Measurements from ENCODE around the gene EFCAB6.

The EFCAB6 gene

DNA sequence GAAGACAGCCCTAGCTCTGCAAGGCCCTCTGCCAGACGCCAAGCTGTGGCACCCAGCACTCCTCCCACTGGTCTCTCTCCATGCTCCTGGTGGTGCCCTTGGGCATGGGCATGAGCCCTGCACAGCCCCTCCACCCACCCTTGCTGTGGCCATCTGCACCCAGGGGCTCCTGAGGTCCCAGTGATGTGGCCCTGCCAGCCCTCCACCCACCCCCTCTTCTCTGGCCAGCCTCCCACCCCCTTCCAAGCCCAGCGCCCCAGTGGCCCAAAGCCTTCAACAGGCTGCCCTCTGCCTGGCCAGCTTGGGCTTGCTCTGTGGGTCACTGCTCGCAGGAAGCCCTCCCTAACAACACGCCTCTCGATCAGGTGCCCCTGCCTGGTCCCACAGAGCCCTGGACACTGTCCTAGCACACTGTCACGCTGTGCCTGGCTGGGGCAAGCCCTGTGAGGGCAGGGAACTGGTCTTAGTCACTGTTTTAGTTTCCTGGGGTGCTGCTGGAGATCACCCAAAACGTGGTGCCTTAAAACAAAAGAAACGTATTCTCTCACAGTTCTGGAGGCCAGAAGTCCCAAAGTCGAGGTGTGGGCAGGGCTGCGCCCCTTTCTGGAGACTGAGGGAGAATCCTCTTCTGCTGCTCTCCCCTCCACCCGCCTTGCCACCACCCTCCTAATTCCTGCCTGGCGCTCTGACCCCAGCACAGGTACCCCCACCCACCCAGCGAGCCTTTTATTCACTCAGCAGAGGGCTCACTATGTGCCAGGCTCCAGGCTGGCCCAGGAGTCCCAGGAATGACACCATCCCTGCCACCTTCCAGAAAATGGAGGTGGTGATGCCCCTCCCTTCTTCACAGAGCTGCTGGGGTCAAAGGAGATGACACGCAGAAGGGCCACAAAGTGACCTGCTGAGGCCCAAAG is 35.5 kb upstream of the EFCAB6 start:
- no peaks in the 10 kb centered on the region for H3F3A ChIP-seq (ENCODE audit: insufficient read depth, low read length)

DNA sequence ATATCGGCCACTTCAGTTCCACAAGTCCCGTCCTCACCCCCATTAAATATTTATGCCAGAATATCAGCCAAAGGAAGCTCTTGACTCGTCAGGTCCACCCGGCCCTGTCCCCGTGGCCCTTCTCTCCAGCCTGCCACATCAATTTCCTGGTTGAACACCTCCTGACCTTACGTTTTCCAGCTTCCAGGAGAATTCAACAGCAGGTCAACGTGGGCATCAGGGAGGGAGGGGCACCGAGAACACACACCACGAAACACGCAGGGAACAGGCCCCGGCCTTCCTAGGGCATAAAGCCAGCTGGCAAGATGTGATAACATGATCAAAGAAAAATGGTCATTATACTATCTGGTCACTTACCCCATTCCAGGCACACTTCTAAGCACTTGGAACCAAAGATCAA is 34.9 kb upstream of the EFCAB6 start:
- H3K9me2 ChIP-seq (ENCODE audit: low read depth, low read length): no peaks in the 10 kb centered on the region
- H3K9ac ChIP-seq (ENCODE audit: low read length): no peak overlapping the region
- no peaks in the 10 kb centered on the region for H3K9me3 ChIP-seq (ENCODE audit: low read length)
- no peak overlapping the region for H3K4me3 ChIP-seq (ENCODE audit: low read depth, low read length, poor library complexity, severe bottlenecking)
- no peaks in the 10 kb centered on the region for H3K4me1 ChIP-seq (ENCODE audit: insufficient read depth, low read length, severe bottlenecking)
- H3K27me3 ChIP-seq (ENCODE audit: insufficient read depth, low read length): peaks cover 8% of the 10 kb centered on the region; the same call in 1 of the 2 replicates
- no peak overlapping the region for H3K27ac ChIP-seq (ENCODE audit: low read depth, low read length, poor library complexity, severe bottlenecking)
- no peak overlapping the region for H2AFZ ChIP-seq (ENCODE audit: low read length)
- H3K79me2 ChIP-seq (ENCODE audit: insufficient read depth, low read length): no peaks in the 10 kb centered on the region
- TF ChIP-seq EZH2 (IDR thresholded peaks at IDR 0.05; ENCODE audit: borderline replicate concordance, low read length): no peak
- TF ChIP-seq, protein P1, sequence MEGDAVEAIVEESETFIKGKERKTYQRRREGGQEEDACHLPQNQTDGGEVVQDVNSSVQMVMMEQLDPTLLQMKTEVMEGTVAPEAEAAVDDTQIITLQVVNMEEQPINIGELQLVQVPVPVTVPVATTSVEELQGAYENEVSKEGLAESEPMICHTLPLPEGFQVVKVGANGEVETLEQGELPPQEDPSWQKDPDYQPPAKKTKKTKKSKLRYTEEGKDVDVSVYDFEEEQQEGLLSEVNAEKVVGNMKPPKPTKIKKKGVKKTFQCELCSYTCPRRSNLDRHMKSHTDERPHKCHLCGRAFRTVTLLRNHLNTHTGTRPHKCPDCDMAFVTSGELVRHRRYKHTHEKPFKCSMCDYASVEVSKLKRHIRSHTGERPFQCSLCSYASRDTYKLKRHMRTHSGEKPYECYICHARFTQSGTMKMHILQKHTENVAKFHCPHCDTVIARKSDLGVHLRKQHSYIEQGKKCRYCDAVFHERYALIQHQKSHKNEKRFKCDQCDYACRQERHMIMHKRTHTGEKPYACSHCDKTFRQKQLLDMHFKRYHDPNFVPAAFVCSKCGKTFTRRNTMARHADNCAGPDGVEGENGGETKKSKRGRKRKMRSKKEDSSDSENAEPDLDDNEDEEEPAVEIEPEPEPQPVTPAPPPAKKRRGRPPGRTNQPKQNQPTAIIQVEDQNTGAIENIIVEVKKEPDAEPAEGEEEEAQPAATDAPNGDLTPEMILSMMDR (IDR thresholded peaks at IDR 0.05; ENCODE audit: low read length): no peak
- H3K4me2 ChIP-seq (ENCODE audit: low read length): no peak overlapping the region
- H4K20me1 ChIP-seq (ENCODE audit: insufficient read depth, low read length): no peaks in the 10 kb centered on the region
- no peaks in the 10 kb centered on the region for H3K36me3 ChIP-seq (ENCODE audit: insufficient read depth, low read length)
- no peaks in the 10 kb centered on the region for H3F3A ChIP-seq (ENCODE audit: insufficient read depth, low read length)

More for the DNA sequence above, 35.5 kb upstream of the EFCAB6 start:
- Histone ChIP-seq H4K20me1 (ENCODE audit: insufficient read depth, low read length) (no peaks in the 10 kb centered on the region), H3K4me2 (ENCODE audit: low read length) (no peak overlapping the region), H3K36me3 (ENCODE audit: insufficient read depth, low read length) (no peaks in the 10 kb centered on the region), H3K9me3 (ENCODE audit: low read length) (no peaks in the 10 kb centered on the region), H3K9ac (ENCODE audit: low read length) (no peak overlapping the region), H3K27ac (ENCODE audit: low read depth, low read length, poor library complexity, severe bottlenecking) (no peak overlapping the region), H3K9me2 (ENCODE audit: low read depth, low read length) (no peaks in the 10 kb centered on the region), H2AFZ (ENCODE audit: low read length) (no peak overlapping the region), H3K27me3 (ENCODE audit: insufficient read depth, low read length) (peaks cover 4% of the 10 kb centered on the region; the same call in 1 of the 2 replicates), H3K4me3 (ENCODE audit: low read depth, low read length, poor library complexity, severe bottlenecking) (no peak overlapping the region), H3K79me2 (ENCODE audit: insufficient read depth, low read length) (no peaks in the 10 kb centered on the region), H3K4me1 (ENCODE audit: insufficient read depth, low read length, severe bottlenecking) (no peaks in the 10 kb centered on the region)
- TF ChIP-seq, protein P1 (IDR thresholded peaks at IDR 0.05; ENCODE audit: low read length): no peak
- TF ChIP-seq EZH2 (IDR thresholded peaks at IDR 0.05; ENCODE audit: borderline replicate concordance, low read length): no peak

DNA sequence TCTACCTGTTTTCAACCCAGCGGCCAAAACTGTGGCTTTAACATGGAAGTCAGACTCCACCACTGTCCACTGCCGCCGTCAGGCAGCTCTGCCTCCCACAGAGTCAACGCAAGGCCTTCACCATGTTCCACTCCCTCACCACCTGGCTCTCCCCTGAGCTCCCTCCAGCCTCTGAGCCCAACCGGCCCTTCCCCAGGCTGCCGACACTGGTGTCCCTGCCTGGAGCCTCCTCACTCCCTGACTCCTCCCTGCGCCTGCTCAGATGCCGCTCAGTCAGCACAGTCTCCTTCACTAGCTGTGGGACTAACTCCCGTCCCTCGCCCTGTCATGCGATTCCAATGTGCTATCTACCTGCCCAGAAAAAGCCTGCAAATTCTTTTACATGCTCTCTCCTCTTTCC is 33.9 kb upstream of the EFCAB6 start:
- H3K27ac ChIP-seq (ENCODE audit: low read depth, low read length, poor library complexity, severe bottlenecking): no peak overlapping the region
- no peaks in the 10 kb centered on the region for H3F3A ChIP-seq (ENCODE audit: insufficient read depth, low read length)
- H3K4me3 ChIP-seq (ENCODE audit: low read depth, low read length, poor library complexity, severe bottlenecking): no peak overlapping the region
- H3K9ac ChIP-seq (ENCODE audit: low read length): no peak overlapping the region
- H3K27me3 ChIP-seq (ENCODE audit: insufficient read depth, low read length): peaks cover 8% of the 10 kb centered on the region; the same call in 1 of the 2 replicates
- no peaks in the 10 kb centered on the region for H3K9me3 ChIP-seq (ENCODE audit: low read length)
- no peaks in the 10 kb centered on the region for H4K20me1 ChIP-seq (ENCODE audit: insufficient read depth, low read length)
- H3K79me2 ChIP-seq (ENCODE audit: insufficient read depth, low read length): no peaks in the 10 kb centered on the region
- H3K36me3 ChIP-seq (ENCODE audit: insufficient read depth, low read length): no peaks in the 10 kb centered on the region
- TF ChIP-seq, protein P1 (IDR thresholded peaks at IDR 0.05; ENCODE audit: low read length): no peak
- TF ChIP-seq EZH2 (IDR thresholded peaks at IDR 0.05; ENCODE audit: borderline replicate concordance, low read length): no peak
- H2AFZ ChIP-seq (ENCODE audit: low read length): no peak overlapping the region
- H3K4me2 ChIP-seq (ENCODE audit: low read length): no peak overlapping the region
- no peaks in the 10 kb centered on the region for H3K4me1 ChIP-seq (ENCODE audit: insufficient read depth, low read length, severe bottlenecking)
- H3K9me2 ChIP-seq (ENCODE audit: low read depth, low read length): no peaks in the 10 kb centered on the region
